HL-60 (cell line): ENCODE data around the gene FBXW7.

Experiments
- CTCF ChIP-seq: IDR thresholded peaks from one replicate; pipeline ENCODE4 v1.5.1; 2011; ENCODE audit warnings: low read length, control low read depth, inconsistent platforms; ENCODE audit not compliant: insufficient read depth
- GABPA ChIP-seq: IDR thresholded peaks from 2 replicates; pipeline ENCODE4 v1.6.1; 2012; ENCODE audit warnings: low read depth
- POLR2AphosphoS5 ChIP-seq: IDR thresholded peaks from 2 replicates; pipeline ENCODE4 v1.6.1; 2012; ENCODE audit warnings: low read depth
- REST ChIP-seq: IDR thresholded peaks from 2 replicates; pipeline ENCODE4 v1.6.1; 2012; ENCODE audit warnings: low read depth; ENCODE audit not compliant: insufficient replicate concordance

GRCh38 chr4:152401424-152401823 is 134.5 kb downstream of the FBXW7 start:
- TF ChIP-seq CTCF: no peak
- no peak for TF ChIP-seq POLR2AphosphoS5
- no peak for TF ChIP-seq REST
- no peak for TF ChIP-seq GABPA
